GM21367 (cell line): ENCODE measurements around the gene TXNRD3.

Experiments used
- ATAC-seq: cut with Tn5 transposase; IDR thresholded peaks from one replicate; pipeline ENCODE4 v1.9.1; 2021; ENCODE audit not compliant: unreplicated experiment

The TXNRD3 gene

GRCh38 chr3:126654571-126655383 is at the start of gene TXNRD3:
Gene TXNRD3 (minus strand): TSS chr3:126655124.
- no peak for ATAC-seq

- ATAC-seq: peak; percentile 93
Measured at GRCh38 chr3:126703512-126704493, 48.9 kb upstream of the TXNRD3 start, which contains the start of gene CHCHD6. Gene CHCHD6 (plus strand): TSS chr3:126704240. CDS start chr3:126704313, 73 bp downstream.

DNA sequence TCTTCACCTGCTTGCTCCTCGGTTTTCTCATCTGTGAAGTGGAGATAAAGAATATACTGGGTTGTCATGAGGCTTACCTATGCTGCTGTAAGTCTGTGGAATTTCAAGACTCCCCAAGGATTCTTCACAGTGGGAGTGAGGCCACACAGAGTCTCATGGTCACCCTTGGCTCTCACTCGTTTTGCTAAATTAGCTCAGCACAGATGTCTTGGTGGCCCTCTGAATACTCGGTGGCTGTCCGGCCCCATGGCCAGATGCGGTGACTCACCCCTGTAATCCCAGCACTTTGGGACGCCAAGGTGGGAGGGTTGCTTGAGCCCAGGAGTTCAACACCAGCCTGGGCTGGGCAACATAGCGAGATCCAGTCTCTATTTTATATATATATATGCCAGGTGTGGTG is 44.1 kb upstream of the TXNRD3 start:
- ATAC-seq: no peak

- no peak for ATAC-seq
Measured at GRCh38 chr3:126696701-126697267, 41.9 kb upstream of the TXNRD3 start.

- ATAC-seq: no peak
Measured at GRCh38 chr3:126693921-126694320, 39.0 kb upstream of the TXNRD3 start.

GRCh38 chr3:126692858-126693257 is 37.9 kb upstream of the TXNRD3 start:
- ATAC-seq: no peak

GRCh38 chr3:126691765-126692164 is 36.8 kb upstream of the TXNRD3 start:
- ATAC-seq: no peak

GRCh38 chr3:126685493-126685892 is 30.6 kb upstream of the TXNRD3 start:
- ATAC-seq: no peak

GRCh38 chr3:126685021-126685420 is 30.1 kb upstream of the TXNRD3 start:
- no peak for ATAC-seq

GRCh38 chr3:126684218-126684751 is 29.4 kb upstream of the TXNRD3 start:
- ATAC-seq: no peak

- ATAC-seq: no peak
Measured at GRCh38 chr3:126683069-126683468, 28.1 kb upstream of the TXNRD3 start.

DNA sequence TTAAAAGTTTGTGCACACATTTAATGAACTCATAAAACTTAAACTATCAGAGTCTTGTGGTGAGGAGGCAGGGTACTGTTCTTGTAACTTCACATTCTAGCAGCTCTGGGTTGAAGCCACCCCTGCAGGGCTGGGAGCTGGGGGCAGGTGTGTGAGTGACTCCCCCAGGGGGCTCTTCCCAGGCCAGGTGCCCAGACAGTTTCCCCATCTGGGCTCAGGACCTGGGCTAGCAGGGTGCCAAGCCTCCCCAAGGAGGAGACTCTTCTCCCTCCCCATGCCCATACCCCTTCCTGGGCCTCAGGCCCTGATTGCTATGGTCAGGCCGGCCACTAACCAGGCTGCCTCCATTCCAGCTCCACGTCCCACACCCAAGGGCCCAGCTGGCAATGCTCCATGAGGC is 27.1 kb upstream of the TXNRD3 start:
- no peak for ATAC-seq

DNA sequence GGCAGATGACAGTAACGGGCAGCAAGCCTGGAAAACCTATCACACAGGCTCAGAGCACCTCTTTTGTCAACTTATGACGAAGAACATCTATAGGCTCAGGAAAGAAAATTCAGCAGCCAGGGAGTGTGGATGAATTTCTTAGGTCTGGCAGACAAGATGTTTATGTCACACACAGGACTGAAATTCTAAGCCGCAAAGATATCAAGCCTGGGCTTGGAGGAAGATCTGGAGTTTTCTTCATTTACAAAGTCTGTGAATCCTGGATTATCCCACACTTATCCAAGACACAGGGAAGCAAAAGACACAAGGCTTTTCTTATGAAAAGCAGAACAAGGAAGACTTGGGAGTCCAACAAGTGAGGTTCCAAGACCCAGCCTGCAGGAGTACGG is 25.7 kb upstream of the TXNRD3 start:
- no peak for ATAC-seq

DNA sequence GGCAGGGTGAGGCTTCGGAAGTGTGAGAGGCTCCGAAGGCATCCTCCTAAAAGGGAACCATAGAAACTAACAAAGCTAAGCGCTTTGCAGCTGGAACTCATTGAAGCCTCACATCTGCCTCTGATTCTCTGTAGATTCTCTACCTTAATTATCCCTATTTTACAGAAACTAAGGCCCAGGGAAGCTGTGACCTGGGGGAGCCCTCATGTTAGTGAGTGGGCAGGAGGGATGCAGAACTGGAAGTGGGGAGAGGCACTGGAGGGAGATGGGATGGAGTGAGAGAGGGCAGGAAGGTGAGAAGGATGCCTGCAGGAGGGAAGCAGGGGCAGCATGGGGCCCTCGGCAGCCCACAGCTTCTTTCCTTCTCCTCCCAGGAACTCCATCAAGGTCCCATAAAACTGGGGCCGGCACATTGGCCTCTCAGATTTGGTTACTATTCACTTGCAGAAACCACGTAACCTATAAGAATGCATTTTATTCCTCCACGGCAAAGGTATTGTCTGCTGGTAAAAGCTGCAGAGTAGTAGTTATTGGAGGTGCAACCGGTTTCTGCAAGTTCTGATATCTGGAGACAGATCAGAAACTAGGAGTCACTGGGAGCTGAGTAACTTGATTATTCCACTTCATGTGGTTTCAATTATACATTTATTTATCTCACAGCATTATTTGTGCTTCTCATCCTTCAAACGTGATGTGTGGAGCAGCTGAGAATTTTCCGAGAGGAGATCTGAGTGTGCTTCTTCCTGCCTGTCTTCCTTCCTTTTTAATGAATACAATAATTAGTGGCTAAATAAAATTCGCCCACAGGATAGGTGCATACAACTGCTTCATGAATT is 25.1 kb upstream of the TXNRD3 start:
- ATAC-seq: no peak

- ATAC-seq: no peak
Measured at GRCh38 chr3:126679318-126679751, 24.4 kb upstream of the TXNRD3 start.

- ATAC-seq: no peak
Measured at GRCh38 chr3:126678693-126679317, 23.9 kb upstream of the TXNRD3 start.

- ATAC-seq: no peak
Measured at GRCh38 chr3:126677862-126678503, 23.1 kb upstream of the TXNRD3 start.

GRCh38 chr3:126676919-126677705 is 22.2 kb upstream of the TXNRD3 start:
- no peak for ATAC-seq
